Measurements from ENCODE around the gene SUSD1. TPM values are rescaled to one million over a fixed set of nuclear protein-coding genes. Genes with fewer than 3 reads are reported as not detected.

The SUSD1 gene
- total and polyA plus RNA-seq, 9 of the 15 experiments (the other 6 are each of a cell fraction or from before 2014, with no cell fraction given), result 10.9 to 44.4 (median 36.1) TPM

- TF ChIP-seq AFF4 (CRISPR knock-in tag; IDR thresholded peaks at IDR 0.05) (no peak), ZNF165 (CRISPR knock-in tag; IDR thresholded peaks at IDR 0.05; ENCODE audit: borderline replicate concordance) (no peak), MEF2D (tag; conservative IDR thresholded peaks at IDR 0.05; ENCODE audit: low read depth) (peak; percentile 55), HDAC3 (IDR thresholded peaks at IDR 0.05; ENCODE audit: borderline replicate concordance, partially characterized antibody) (no peak), MLLT1 (IDR thresholded peaks at IDR 0.05) (no peak; a peak in 1 of 4 replicates), ZBTB43 (CRISPR knock-in tag; IDR thresholded peaks at IDR 0.05) (no peak), CGGBP1 (CRISPR knock-in tag; IDR thresholded peaks at IDR 0.05) (no peak), MITF (IDR thresholded peaks at IDR 0.05) (peak; percentile 21; the same call in 1 of the 2 replicates), KAT2B (IDR thresholded peaks at IDR 0.05; ENCODE audit: low read depth, low read length) (no peak), ELF2 (CRISPR knock-in tag; IDR thresholded peaks at IDR 0.05) (0 out of 2 replicates have a peak, but pooled peaks have one; percentile 51), ZNF668 (CRISPR knock-in tag; IDR thresholded peaks at IDR 0.05) (peak; percentile 60; the same call in 1 of the 2 replicates), ATF4 (CRISPR knock-in tag; IDR thresholded peaks at IDR 0.05) (no peak), TAF9B (IDR thresholded peaks at IDR 0.05; ENCODE audit: partially characterized antibody) (no peak), CC2D1A (IDR thresholded peaks at IDR 0.05) (no peak), ZNF449 (CRISPR knock-in tag; IDR thresholded peaks at IDR 0.05) (no peak)
These were observed 5.3 kb upstream of the SUSD1 start (continued) for GRCh38 chr9:112180387-112180881.

Measured in K562 (cell line).